Measurements from ENCODE around the gene TUBB1. TPM values are rescaled to one million over a fixed set of nuclear protein-coding genes. Genes with fewer than 3 reads are reported as not detected.

Gene TUBB1
- polyA plus RNA-seq, 4 donors, result 1.7 to 3.2 (median 2.5) TPM

GRCh38 chr20:59016795-59017492 lies 2.3 kb upstream of the TUBB1 start:
- DNase-seq (ENCODE audit: low read depth in 4 of 4, low spot score in 2 of 4), result no peak

GRCh38 chr20:59017493-59018231 lies 1.6 kb upstream of the TUBB1 start:
- no peak for DNase-seq (ENCODE audit: low read depth in 4 of 4, low spot score in 2 of 4)

GRCh38 chr20:59018817-59019216 lies 412 bp upstream of the TUBB1 start:
- DNase-seq (ENCODE audit: low read depth in 4 of 4, low spot score in 2 of 4), result no peak

- DNase-seq (ENCODE audit: low read depth in 4 of 4, low spot score in 2 of 4), result no peak
Observed at GRCh38 chr20:59020938-59021551, 1.8 kb downstream of the TUBB1 start.

GRCh38 chr20:59022754-59023153 lies 3.5 kb downstream of the TUBB1 start:
- no peak for DNase-seq (ENCODE audit: low read depth in 4 of 4, low spot score in 2 of 4)

- no peak for DNase-seq (ENCODE audit: low read depth in 4 of 4, low spot score in 2 of 4)
Observed at GRCh38 chr20:59023616-59024015, 4.4 kb downstream of the TUBB1 start.

GRCh38 chr20:59024111-59024530 lies 4.9 kb downstream of the TUBB1 start:
- DNase-seq (ENCODE audit: low read depth in 4 of 4, low spot score in 2 of 4), result no peak

GRCh38 chr20:59025086-59025485 lies 5.9 kb downstream of the TUBB1 start:
- no peak for DNase-seq (ENCODE audit: low read depth in 4 of 4, low spot score in 2 of 4)

GRCh38 chr20:59025511-59025910 lies 6.3 kb downstream of the TUBB1 start:
- no peak for DNase-seq (ENCODE audit: low read depth in 4 of 4, low spot score in 2 of 4)

GRCh38 chr20:59026904-59027740 lies 7.9 kb downstream of the TUBB1 start:
- no peak for DNase-seq (ENCODE audit: low read depth in 4 of 4, low spot score in 2 of 4)

GRCh38 chr20:59027741-59028320 lies 8.6 kb downstream of the TUBB1 start:
- DNase-seq (ENCODE audit: low read depth in 4 of 4, low spot score in 2 of 4), result no peak

GRCh38 chr20:59028812-59029211 lies 9.6 kb downstream of the TUBB1 start:
- no peak for DNase-seq (ENCODE audit: low read depth in 4 of 4, low spot score in 2 of 4)

GRCh38 chr20:59030911-59031563 lies 11.8 kb downstream of the TUBB1 start:
- no peak for DNase-seq (ENCODE audit: low read depth in 4 of 4, low spot score in 2 of 4)

GRCh38 chr20:59031564-59032022 lies 12.4 kb downstream of the TUBB1 start:
- no peak for DNase-seq (ENCODE audit: low read depth in 4 of 4, low spot score in 2 of 4)

- DNase-seq (ENCODE audit: low read depth in 4 of 4, low spot score in 2 of 4), result peak; percentile 68 to 91 (median 85)
Observed at GRCh38 chr20:59032023-59032712, 12.9 kb downstream of the TUBB1 start, which contains the start of gene ATP5F1E. Gene ATP5F1E (minus strand): TSS chr20:59032335. CDS start chr20:59032251, 84 bp downstream.

GRCh38 chr20:59032713-59033059 lies 13.5 kb downstream of the TUBB1 start:
- peak in 1 of 4 donors; percentile 70 for DNase-seq (ENCODE audit: low read depth in 4 of 4, low spot score in 2 of 4)

GRCh38 chr20:59033093-59033492 lies 13.9 kb downstream of the TUBB1 start:
- DNase-seq (ENCODE audit: low read depth in 4 of 4, low spot score in 2 of 4), result no peak

GRCh38 chr20:59033616-59034165 lies 14.5 kb downstream of the TUBB1 start:
- DNase-seq (ENCODE audit: low read depth in 4 of 4, low spot score in 2 of 4), result no peak

- DNase-seq (ENCODE audit: low read depth in 4 of 4, low spot score in 2 of 4), result no peak
Observed at GRCh38 chr20:59035381-59035780, 16.2 kb downstream of the TUBB1 start.
